SH-SY5Y (cell line): ENCODE measurements around the gene MXRA7.

Experiments
- GATA2 ChIP-seq: IDR thresholded peaks from 2 replicates; pipeline ENCODE4 v1.6.1; 2011; ENCODE audit warnings: mild to moderate bottlenecking, low read depth, low read length
- GATA3 ChIP-seq: IDR thresholded peaks from 2 replicates; pipeline ENCODE4 v1.6.1; 2011; ENCODE audit warnings: low read depth, mild to moderate bottlenecking, low read length, moderate library complexity

- no peak for TF ChIP-seq GATA2
- TF ChIP-seq GATA3 = no peak
Observed at GRCh38 chr17:76720211-76720610, 9.4 kb upstream of the MXRA7 start.
